Measurements from ENCODE around the gene PTPRE. TPM values are rescaled to one million over a fixed set of nuclear protein-coding genes. Genes with fewer than 3 reads are reported as not detected.
A peak's percentile ranks its signal among the peaks of the same experiment; 100 is the strongest.

PTPRE gene
- total and polyA plus RNA-seq, 4 donors: 30.9 to 46.9 (median 37.2) TPM

DNA sequence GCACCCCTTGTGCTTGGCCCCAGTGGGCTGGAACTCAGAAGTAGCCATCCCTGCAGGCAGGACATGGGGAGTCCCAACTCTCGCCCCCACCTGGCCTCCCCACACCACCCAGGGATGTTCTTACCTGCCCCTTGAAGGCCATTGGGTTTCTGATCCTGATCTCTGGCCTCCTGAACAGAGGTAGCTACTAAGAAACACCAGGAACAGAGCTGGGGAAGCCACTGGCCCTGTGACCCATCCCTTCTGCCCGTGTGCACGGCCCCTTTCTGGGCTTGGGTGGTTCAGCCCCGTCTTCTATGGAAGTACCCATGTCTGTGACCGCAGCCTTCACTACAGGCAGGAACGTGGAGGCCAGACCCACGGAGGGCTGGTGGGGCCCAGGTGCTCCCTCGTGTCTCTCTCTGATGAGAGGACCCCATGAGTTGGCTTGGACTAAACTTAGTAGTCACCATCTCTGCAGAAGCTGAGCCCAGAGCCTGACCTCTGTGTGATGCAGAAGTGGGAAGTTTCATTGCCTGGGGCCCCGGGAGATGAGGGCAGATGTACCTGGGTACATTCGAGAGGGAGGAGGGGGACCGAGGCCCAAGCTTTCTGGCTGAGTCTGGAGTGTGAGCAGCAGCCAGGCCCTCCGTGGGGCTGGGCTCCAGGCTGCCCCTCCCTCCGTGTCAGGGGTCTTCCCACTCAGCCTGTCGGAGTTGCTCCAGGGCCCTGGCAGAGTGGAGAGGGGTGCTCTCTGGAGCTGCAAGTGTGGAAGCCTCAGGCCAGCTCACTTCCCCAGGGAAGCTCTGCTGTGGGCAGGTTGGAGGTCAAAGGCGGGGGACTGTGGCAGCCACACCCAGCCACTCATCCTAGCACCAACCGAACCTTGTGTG, 138.3 kb downstream of the PTPRE start:
- H3K27me3 ChIP-seq (ENCODE audit: control insufficient read depth, insufficient read depth, low read length): no peaks in the 10 kb centered on the region
- no peak overlapping the region for H3K27ac ChIP-seq (ENCODE audit: low read depth, low read length)
- 90% methylated on average over 16 of the region's 16 CpGs for WGBS (ENCODE audit: insufficient coverage)
- peaks cover 40% of the 10 kb centered on the region for H3K36me3 ChIP-seq (ENCODE audit: control insufficient read depth, insufficient read depth, low read length)
- no peaks in the 10 kb centered on the region for H3K9me3 ChIP-seq (ENCODE audit: control insufficient read depth, insufficient read depth, low read length)
- peaks cover 26% of the 10 kb centered on the region for H3K4me1 ChIP-seq (ENCODE audit: control insufficient read depth, insufficient read depth, low read length)
- DNase-seq (ENCODE audit: low read depth in 4 of 6, low spot score in 6 of 6): no peak
- no peak overlapping the region for H3K4me3 ChIP-seq (ENCODE audit: low read depth, low read length)

DNA sequence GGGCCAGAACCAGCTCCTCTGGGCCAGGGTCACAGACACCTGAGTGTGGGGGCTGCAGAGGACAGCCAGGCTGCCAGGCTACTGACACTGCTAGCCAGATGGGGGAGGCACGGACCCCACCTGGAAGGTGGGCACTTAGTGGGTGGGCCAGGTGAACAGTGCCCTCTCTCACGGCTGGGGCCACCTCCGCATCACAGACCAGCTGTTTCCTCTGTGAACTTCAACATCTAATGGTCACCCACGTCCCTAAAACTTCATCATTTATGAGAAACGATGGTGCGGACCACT, 138.9 kb downstream of the PTPRE start:
- 100% methylated on average over 1 of the region's 6 CpGs for WGBS (ENCODE audit: insufficient coverage)
- Histone ChIP-seq H3K27ac (ENCODE audit: low read depth, low read length) (no peak overlapping the region), H3K9me3 (ENCODE audit: control insufficient read depth, insufficient read depth, low read length) (no peaks in the 10 kb centered on the region), H3K27me3 (ENCODE audit: control insufficient read depth, insufficient read depth, low read length) (no peaks in the 10 kb centered on the region), H3K4me1 (ENCODE audit: control insufficient read depth, insufficient read depth, low read length) (peaks cover 26% of the 10 kb centered on the region), H3K36me3 (ENCODE audit: control insufficient read depth, insufficient read depth, low read length) (peaks cover 40% of the 10 kb centered on the region), H3K4me3 (ENCODE audit: low read depth, low read length) (no peak overlapping the region)
- no peak for DNase-seq (ENCODE audit: low read depth in 4 of 6, low spot score in 6 of 6)

DNA sequence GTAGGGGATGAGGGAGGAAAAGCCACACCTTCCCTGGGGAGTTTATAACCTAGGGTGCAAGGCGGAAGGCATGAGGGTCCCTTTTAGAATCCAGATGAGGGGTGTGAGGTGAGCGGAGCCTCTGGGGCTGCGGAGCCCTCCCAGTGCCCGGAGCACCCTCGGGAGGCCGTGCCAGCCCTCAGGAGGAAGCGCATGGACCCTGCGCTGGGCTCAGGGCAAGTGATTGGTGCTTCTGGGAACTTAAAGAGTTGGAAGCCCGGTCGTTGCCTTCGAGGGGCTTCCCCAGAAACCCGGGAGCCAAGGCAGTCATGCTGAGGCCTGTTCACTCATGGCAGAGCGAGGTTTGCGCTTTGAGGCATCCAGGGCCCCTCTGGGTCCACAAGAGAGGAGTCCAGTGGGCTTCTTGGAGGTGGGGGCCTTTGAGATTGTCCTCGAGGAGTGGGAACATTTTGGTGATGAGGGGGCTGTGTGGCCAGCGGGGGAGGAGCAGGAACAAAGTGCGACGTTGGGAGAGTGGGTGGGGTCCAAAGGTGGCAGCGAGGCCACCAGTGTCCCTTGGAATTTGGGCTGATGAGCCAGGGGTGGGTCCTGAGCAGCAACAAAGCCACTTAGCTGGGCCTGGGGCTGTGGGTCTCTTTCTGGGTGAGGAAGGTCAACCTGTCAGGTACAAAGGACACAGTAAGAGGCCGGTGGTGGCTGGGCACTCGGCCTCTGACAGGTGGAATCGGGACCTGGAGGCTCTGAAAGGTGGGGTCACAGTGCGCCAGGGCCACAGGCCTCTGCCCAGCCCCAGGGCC, 139.5 kb downstream of the PTPRE start:
- H3K4me1 ChIP-seq (ENCODE audit: control insufficient read depth, insufficient read depth, low read length): peaks cover 26% of the 10 kb centered on the region
- H3K4me3 ChIP-seq (ENCODE audit: low read depth, low read length): no peak overlapping the region
- WGBS (ENCODE audit: insufficient coverage): 91% methylated on average over 23 of the region's 23 CpGs
- no peaks in the 10 kb centered on the region for H3K9me3 ChIP-seq (ENCODE audit: control insufficient read depth, insufficient read depth, low read length)
- no peaks in the 10 kb centered on the region for H3K27me3 ChIP-seq (ENCODE audit: control insufficient read depth, insufficient read depth, low read length)
- DNase-seq (ENCODE audit: low read depth in 4 of 6, low spot score in 6 of 6): no peak
- peaks cover 40% of the 10 kb centered on the region for H3K36me3 ChIP-seq (ENCODE audit: control insufficient read depth, insufficient read depth, low read length)
- H3K27ac ChIP-seq (ENCODE audit: low read depth, low read length): no peak overlapping the region

DNA sequence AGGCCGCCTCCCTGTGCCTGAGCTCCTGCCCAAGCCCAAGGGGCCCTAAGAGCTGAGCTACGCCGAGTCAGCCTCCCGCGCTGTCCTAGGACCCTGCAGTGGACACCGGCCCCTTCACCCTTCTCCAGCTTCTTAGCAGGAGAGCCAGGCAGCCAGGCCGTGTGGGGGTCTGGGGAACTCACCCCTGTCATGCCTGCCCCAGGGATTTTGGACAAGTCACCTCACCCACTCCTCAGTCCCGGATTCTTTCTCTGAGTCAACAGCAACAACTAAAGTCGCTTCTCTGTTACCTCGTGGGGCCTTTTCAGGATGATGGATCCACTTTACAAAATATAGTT, 140.0 kb downstream of the PTPRE start:
- peaks cover 26% of the 10 kb centered on the region for H3K4me1 ChIP-seq (ENCODE audit: control insufficient read depth, insufficient read depth, low read length)
- peaks cover 40% of the 10 kb centered on the region for H3K36me3 ChIP-seq (ENCODE audit: control insufficient read depth, insufficient read depth, low read length)
- DNase-seq (ENCODE audit: low read depth in 4 of 6, low spot score in 6 of 6): no peak
- peak overlapping the region; percentile 75 for H3K27ac ChIP-seq (ENCODE audit: low read depth, low read length)
- H3K9me3 ChIP-seq (ENCODE audit: control insufficient read depth, insufficient read depth, low read length): no peaks in the 10 kb centered on the region
- H3K27me3 ChIP-seq (ENCODE audit: control insufficient read depth, insufficient read depth, low read length): no peaks in the 10 kb centered on the region
- 95% methylated on average over 8 of the region's 10 CpGs for WGBS (ENCODE audit: insufficient coverage)
- no peak overlapping the region for H3K4me3 ChIP-seq (ENCODE audit: low read depth, low read length)

DNA sequence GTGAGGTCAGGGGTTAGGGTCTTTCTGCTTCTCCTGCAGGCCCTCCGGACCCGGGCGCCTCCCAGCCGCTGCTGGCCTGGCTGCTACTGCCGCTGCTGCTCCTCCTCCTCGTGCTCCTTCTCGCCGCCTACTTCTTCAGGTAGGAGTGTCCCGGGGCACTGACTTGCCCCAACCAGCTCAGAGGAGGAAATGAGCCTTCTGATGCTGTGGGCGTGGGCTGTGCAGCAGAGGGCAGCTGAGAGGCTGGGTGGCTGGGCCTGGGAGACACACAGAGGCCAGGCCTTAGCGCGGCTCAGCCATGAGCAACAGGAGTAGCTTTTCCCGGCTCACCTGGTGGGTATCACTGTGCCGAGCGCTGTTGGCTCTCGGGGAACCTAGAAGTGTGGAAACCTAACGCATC, 140.4 kb downstream of the PTPRE start:
- DNase-seq (ENCODE audit: low read depth in 4 of 6, low spot score in 6 of 6): no peak
- Histone ChIP-seq H3K27ac (ENCODE audit: low read depth, low read length) (peak overlapping the region; percentile 75), H3K27me3 (ENCODE audit: control insufficient read depth, insufficient read depth, low read length) (no peaks in the 10 kb centered on the region), H3K36me3 (ENCODE audit: control insufficient read depth, insufficient read depth, low read length) (peaks cover 36% of the 10 kb centered on the region), H3K4me3 (ENCODE audit: low read depth, low read length) (no peak overlapping the region), H3K4me1 (ENCODE audit: control insufficient read depth, insufficient read depth, low read length) (peaks cover 26% of the 10 kb centered on the region), H3K9me3 (ENCODE audit: control insufficient read depth, insufficient read depth, low read length) (no peaks in the 10 kb centered on the region)
- WGBS (ENCODE audit: insufficient coverage): 49% methylated on average over 16 of the region's 17 CpGs

DNA sequence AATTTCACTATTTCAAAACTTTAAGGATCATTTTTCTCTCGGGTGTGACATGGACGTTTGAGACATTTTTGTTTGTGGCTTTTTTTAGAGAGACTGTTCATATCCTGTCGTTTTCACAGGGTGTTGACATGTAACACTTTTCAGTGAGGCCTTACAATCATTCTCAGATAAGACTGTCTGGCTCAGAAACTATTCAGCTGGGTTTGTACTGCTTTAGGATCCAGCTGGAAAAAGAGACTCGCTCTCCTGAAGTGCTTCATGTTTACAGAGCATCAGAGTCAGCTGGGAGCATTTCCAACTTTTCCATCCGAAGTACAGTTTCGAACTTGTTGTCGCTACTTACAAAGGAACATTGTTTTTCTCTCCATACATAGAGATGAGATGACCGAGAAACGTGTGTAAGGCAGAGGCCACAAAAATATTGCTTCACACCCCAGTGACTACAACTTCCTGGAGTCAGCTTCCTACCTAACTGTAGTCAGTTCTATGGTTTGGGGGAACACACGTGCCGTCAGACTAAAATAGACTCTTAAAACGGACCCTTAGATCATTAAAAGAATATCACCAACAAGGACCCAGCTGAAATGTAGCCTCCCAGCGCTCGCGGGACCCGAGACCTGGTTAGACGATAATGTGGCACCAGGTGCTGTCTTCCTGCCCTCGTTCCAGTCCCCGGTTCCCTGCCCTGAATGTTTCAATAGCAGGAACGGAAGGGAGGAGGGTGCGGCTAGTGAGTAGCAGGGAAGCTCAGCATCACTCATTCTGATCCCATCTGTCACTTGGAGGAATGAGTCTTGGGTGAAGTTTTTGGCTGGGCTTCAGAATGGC, 141.3 kb downstream of the PTPRE start:
- peak in 1 of 6 donors; percentile 82 for DNase-seq (ENCODE audit: low read depth in 4 of 6, low spot score in 6 of 6)
- Histone ChIP-seq H3K4me3 (ENCODE audit: low read depth, low read length) (no peak overlapping the region), H3K4me1 (ENCODE audit: control insufficient read depth, insufficient read depth, low read length) (peaks cover 26% of the 10 kb centered on the region), H3K27me3 (ENCODE audit: control insufficient read depth, insufficient read depth, low read length) (no peaks in the 10 kb centered on the region), H3K27ac (ENCODE audit: low read depth, low read length) (peak overlapping the region; percentile 75), H3K36me3 (ENCODE audit: control insufficient read depth, insufficient read depth, low read length) (peaks cover 41% of the 10 kb centered on the region), H3K9me3 (ENCODE audit: control insufficient read depth, insufficient read depth, low read length) (no peaks in the 10 kb centered on the region)
- WGBS (ENCODE audit: insufficient coverage): 60% methylated on average over 16 of the region's 21 CpGs

DNA sequence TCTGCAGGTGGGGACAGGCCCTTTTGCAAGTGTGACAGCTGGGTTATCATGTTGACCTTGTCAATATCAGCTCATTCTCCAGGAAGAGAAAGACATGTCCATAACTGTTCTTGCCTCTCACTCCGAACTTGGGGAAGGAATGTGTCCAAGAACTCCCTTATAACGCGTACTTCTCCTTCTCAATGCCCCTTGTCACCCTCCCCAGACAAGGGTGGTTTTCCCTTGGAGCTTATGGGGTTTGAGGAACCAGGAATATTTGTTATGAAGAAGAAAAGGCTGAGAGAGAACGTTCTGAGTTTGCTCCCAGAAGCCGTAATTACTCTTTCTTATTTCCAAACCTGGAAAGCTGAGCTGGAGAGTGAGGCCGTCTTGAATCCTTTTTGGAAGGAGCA, 141.9 kb downstream of the PTPRE start:
- Histone ChIP-seq H3K9me3 (ENCODE audit: control insufficient read depth, insufficient read depth, low read length) (no peaks in the 10 kb centered on the region), H3K27me3 (ENCODE audit: control insufficient read depth, insufficient read depth, low read length) (no peaks in the 10 kb centered on the region), H3K36me3 (ENCODE audit: control insufficient read depth, insufficient read depth, low read length) (peaks cover 44% of the 10 kb centered on the region), H3K4me3 (ENCODE audit: low read depth, low read length) (no peak overlapping the region), H3K4me1 (ENCODE audit: control insufficient read depth, insufficient read depth, low read length) (peaks cover 26% of the 10 kb centered on the region), H3K27ac (ENCODE audit: low read depth, low read length) (peak overlapping the region; percentile 75)
- WGBS (ENCODE audit: insufficient coverage): 69% methylated on average over 3 of the region's 6 CpGs
- no peak for DNase-seq (ENCODE audit: low read depth in 4 of 6, low spot score in 6 of 6)

DNA sequence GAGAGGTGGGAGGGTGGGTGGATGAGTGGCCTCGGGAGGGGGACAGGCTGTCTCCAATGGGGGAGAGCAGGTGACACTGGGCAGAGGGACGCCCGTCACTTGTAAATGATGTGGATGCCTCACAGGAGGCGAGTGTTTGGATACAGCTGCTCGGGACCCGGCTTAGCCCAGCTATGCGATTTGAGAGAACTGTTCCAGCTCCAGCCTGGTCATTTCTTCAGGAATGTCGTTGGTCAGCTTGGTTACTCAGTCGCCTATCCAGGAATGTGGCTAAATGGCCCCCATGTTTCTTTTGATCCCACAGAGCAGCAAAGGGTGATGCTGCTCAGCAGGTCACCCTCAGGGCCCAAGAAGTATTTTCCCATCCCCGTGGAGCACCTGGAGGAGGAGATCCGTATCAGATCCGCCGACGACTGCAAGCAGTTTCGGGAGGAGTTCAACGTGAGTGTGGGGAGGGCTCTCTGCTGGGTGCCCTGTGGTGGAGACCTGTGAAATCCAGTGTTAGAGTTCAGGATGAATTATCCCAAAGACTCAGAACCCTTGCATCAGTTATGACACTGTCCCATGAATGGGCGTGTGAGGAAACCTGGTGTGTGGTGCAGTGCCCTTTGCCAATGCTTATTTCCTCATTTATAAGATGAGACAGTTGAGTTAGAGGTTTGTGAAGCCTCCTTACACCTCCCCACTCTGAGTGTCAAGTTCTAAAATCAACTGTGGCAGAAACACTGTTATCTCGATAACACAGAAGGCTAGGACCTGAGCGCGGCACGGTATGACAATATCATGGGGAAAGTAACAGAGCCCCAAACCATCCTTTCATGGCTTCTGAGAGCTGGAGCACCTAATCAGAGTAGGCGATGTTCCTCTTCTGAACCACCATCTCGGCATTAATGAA, 142.6 kb downstream of the PTPRE start:
- Histone ChIP-seq H3K4me1 (ENCODE audit: control insufficient read depth, insufficient read depth, low read length) (peaks cover 26% of the 10 kb centered on the region), H3K4me3 (ENCODE audit: low read depth, low read length) (no peak overlapping the region), H3K27me3 (ENCODE audit: control insufficient read depth, insufficient read depth, low read length) (no peaks in the 10 kb centered on the region), H3K36me3 (ENCODE audit: control insufficient read depth, insufficient read depth, low read length) (peaks cover 46% of the 10 kb centered on the region), H3K9me3 (ENCODE audit: control insufficient read depth, insufficient read depth, low read length) (no peaks in the 10 kb centered on the region), H3K27ac (ENCODE audit: low read depth, low read length) (peak overlapping the region; percentile 75)
- DNase-seq (ENCODE audit: low read depth in 4 of 6, low spot score in 6 of 6): no peak
- 81% methylated on average over 20 of the region's 23 CpGs for WGBS (ENCODE audit: insufficient coverage)

DNA sequence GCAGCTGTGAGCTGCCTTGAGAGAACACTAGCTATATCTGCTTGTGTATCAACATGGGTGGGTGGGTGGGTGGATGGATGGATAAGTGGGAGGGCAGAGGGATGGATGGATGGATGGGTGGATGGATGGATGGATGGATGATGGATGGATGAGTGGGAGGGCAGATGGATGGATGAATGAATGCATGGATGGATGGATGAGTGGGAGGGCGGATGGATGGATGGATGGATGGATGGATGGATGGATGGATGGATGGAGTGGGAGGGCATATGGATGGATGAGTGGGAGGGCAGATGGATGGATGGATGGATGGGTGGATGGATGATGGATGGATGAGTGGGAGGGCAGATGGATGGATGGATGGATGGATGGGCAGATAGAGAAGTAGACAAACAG, 143.2 kb downstream of the PTPRE start:
- DNase-seq (ENCODE audit: low read depth in 4 of 6, low spot score in 6 of 6): no peak
- Histone ChIP-seq H3K4me1 (ENCODE audit: control insufficient read depth, insufficient read depth, low read length) (peaks cover 26% of the 10 kb centered on the region), H3K27me3 (ENCODE audit: control insufficient read depth, insufficient read depth, low read length) (no peaks in the 10 kb centered on the region), H3K9me3 (ENCODE audit: control insufficient read depth, insufficient read depth, low read length) (no peaks in the 10 kb centered on the region), H3K36me3 (ENCODE audit: control insufficient read depth, insufficient read depth, low read length) (peaks cover 49% of the 10 kb centered on the region), H3K27ac (ENCODE audit: low read depth, low read length) (no peak overlapping the region), H3K4me3 (ENCODE audit: low read depth, low read length) (no peak overlapping the region)
- 76% methylated on average over 1 of the region's 1 CpG for WGBS (ENCODE audit: insufficient coverage)

Data from spinal cord (tissue), 10 donors.